ENCODE measurements around the gene NBEA.
A peak's percentile ranks its signal among the peaks of the same experiment; 100 is the strongest.

The NBEA gene

GRCh38 chr13:35285677-35286076, 343.6 kb downstream of the NBEA start:
- no peak for DNase-seq (ENCODE audit: low read depth)

DNA sequence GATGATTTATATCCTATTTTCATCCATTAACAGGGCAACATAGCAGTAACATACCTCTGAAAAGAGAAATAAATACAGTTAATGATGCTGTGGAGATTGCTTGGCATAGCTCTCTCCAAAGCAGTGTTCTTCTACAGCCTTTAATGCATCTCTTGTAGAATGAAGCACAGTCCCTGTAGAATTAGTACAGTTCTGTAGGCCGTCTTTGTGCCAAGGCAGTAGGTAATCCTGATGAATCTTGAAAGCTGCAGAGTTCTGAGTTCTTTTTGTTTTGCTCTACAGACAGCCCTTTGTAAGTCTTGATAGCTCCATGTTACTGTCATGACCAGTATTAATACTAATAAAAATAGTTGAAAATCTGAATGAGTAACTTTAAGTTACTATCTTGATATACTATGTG, 350.3 kb downstream of the NBEA start:
- DNase-seq (ENCODE audit: low read depth), result no peak

DNA sequence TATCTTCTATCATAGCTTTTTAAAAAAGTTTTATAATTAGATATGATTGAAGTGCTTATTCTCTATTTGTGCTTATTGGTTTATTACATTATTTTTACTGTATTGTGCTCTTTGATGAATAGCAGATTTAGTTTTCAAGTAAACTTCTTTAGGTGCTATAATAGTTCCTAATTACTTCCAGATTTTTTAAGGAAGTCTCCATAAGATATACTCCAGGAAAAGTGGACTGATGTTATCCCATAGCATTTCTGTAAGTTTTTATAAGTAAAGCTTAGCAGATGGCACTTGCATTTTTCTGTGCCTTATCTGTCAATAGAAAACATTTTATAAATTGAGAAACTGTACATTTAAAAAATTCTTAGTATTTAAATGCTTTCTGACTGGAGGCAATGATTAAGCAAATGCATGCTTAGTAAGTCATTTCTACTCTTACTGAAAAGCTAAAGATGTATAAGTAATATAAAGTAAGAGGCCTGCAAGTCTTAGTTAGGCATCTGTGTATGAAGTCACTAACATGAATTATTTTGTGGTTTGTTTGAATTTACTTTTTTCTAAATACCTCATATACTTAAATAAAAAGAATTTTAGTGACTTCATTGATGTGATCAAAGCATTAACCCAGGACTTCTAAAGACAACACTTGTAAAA, 351.6 kb downstream of the NBEA start:
- DNase-seq (ENCODE audit: low read depth), result no peak

- DNase-seq (ENCODE audit: low read depth), result no peak
Measured at GRCh38 chr13:35309706-35310105, 367.6 kb downstream of the NBEA start.

DNA sequence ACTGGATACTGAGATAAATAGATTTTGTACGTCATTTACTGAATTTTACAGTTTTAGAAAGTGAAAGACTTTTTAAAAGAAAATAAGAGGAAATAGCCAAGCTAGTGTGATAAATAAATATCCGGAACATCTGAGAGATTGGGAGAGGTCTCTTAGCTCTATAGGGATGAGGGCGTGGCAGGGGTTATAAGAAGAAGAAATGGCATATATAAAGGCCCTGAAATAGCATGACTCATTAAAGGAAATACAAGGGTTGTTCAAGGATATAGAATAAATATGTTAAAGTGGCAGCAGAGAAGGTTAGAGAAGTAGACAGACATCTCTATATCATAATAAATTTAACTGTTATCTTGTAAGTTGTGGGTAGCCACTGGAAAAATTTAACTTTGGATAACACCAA, 390.1 kb downstream of the NBEA start:
- DNase-seq (ENCODE audit: low read depth), result no peak

- DNase-seq (ENCODE audit: low read depth), result no peak
Measured at GRCh38 chr13:35333157-35333556, 391.1 kb downstream of the NBEA start.

- DNase-seq (ENCODE audit: low read depth), result no peak
Measured at GRCh38 chr13:35342440-35342839, 400.4 kb downstream of the NBEA start.

- DNase-seq (ENCODE audit: low read depth), result no peak
Measured at GRCh38 chr13:35343417-35343816, 401.3 kb downstream of the NBEA start.

- no peak for DNase-seq (ENCODE audit: low read depth)
Measured at GRCh38 chr13:35345992-35346391, 403.9 kb downstream of the NBEA start.

- DNase-seq (ENCODE audit: low read depth), result no peak
Measured at GRCh38 chr13:35346494-35346893, 404.4 kb downstream of the NBEA start.

DNA sequence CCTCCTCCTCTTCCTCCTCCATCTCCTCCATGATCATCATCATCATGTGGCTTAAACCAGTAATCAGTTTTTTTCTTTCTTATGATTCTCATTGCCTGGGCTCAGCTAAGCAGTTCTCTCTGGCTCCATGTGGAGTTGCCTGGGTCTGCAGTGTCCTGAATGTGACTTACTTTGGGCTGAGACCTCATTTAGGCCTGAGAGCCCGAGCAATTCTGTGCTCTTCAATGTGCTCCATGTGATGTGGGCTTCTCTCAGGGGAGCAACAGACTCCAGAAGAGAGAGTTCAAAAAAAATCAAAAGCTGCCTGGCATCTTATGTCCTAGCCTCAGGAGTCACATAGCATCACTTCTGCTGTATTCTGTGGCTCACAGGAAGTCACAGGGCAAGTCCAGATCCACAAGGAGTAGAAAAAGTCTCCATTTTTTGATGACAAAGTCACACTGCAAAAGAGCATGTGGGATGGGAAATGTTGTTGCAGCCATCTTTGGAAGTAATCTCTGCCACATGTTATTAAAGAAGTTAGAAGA, 405.7 kb downstream of the NBEA start:
- DNase-seq (ENCODE audit: low read depth), result no peak

DNA sequence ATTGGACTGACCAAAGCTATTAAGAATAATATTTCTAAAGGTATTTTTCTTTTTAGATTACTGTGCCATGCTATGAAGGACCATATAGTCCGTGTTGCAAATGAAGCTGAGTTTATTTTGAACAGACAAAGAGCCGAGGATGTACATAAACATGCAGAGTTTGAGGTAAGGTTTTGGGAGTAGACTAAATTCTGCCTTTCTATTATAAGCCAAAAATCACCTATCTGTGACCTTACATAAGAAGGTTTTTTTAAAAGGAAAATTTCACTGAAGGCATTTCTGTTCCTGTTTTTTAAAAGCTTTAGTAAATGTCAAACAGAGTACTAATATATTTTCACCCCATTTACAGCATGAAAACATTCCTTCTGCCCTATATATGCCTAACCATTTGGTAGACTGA, 407.0 kb downstream of the NBEA start:
- DNase-seq (ENCODE audit: low read depth), result no peak

DNA sequence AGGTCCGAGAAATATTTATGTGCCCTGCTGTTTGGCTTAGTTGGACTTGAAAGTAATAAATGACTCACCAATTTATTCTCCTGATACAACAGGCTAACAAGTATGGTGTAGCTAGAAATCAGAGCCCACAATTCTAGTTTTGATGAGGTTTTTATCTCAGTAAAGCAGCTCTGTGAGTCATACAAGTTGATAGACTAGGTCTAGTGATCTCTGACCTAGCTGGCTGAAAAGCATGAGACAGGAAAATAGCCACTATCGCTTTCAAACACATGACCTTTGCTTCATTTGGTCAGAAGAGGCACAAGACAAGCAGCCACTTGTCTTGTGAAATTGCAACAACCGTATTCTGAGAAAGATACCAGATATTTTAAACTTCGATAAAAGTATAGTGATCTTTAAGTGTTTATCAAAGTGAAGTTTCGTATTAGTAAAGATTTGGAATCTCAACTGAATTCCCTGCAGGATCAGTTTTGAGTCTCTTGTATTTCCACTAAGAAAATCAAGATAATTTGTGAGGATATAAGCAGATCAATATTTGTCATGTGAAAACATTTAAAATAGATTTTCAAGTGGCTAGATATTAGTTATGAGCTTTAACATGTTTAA, 407.7 kb downstream of the NBEA start:
- peak; percentile 7 for DNase-seq (ENCODE audit: low read depth)

DNA sequence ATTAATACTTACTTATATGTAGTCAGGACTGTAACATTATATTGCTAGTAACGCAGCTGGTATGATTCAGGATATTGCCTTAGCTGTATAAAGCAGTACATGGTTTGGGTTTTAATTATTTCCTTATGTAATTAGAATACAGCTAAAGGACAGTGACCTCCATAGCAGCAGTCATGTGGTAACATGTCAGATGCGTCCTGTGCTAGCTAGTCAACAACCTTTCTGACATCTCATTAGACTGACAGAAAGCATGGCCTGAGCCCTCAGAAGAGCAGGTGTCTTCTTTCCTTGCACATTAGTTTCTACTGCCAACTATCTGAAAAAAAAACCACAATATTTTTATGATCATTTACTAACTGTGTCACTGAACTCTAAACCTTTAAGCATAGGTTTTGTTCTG, 412.2 kb downstream of the NBEA start:
- DNase-seq (ENCODE audit: low read depth), result no peak

DNA sequence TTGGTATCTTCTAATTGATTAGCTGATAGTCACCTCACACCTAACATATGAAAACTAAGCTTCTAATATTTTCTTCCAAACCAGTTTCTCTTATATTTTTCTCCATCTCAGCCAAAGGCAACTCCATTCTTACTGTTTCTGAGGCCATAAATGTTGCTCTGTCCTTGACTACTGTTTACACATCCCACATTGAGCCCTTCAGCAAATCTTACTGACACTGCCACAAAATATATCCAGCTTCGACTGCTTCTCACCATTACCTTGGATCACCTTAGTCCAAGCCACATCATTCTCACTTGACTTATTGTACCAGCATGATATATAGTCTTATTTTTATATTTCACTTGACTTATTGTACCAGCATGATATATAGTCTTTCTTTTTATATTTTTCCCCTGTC, 412.8 kb downstream of the NBEA start:
- DNase-seq (ENCODE audit: low read depth), result no peak

GRCh38 chr13:35356572-35356971, 414.5 kb downstream of the NBEA start:
- DNase-seq (ENCODE audit: low read depth), result no peak

DNA sequence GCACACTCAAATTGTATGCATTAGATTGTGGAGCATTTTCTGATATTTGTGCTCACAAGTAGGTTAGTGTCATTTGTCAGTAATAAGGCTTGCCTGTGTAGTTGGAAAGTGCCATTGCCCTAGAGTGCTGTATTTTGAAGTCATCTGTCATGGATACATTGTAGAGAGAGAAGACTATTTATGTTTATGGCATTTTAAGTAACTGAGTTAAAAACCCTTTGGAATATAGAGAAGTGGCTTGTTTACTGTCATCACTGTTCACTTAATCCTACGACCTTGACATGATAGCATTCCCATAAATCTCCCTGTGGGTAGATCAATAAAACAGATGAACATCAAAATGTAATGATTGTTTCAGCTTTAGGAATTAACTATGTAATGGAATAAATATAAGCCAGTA, 423.8 kb downstream of the NBEA start:
- no peak for DNase-seq (ENCODE audit: low read depth)

DNA sequence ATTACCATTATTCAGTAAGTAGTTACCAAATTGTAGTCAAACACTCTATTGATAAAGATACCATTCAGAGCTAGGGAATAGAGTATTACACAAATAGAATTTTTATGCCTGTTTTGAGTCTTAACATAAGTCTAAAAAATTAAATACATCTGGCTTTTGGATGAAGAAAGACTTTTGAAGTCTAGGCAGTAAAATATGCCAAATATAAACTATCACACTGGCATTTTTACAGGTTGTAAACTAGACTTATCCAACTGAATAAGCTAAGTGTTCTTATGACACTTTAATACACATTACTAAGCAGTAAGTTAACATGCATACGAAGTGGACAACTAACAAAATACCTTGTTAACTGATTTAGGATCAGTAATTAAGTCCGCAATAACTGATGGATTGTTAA, 425.5 kb downstream of the NBEA start:
- no peak for DNase-seq (ENCODE audit: low read depth)

DNA sequence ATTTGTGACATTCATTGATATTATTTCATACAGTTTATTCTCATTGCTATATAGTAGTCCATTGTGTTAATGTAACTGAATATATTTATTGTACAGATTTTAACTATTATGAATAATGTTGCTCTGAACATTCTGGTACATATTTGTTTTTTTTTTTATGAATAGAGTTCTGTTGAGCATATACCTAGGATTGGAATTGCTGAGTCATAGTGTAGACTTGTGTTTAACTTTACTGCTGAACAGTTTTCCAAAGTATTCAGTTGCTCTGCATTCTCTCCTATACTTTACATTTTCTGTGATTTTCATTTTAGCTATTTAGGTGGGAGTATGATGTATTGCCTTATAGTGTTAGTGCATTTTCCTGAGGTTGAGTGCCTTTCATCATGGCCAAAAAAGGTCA, 436.9 kb downstream of the NBEA start:
- DNase-seq (ENCODE audit: low read depth), result peak; percentile 1

DNA sequence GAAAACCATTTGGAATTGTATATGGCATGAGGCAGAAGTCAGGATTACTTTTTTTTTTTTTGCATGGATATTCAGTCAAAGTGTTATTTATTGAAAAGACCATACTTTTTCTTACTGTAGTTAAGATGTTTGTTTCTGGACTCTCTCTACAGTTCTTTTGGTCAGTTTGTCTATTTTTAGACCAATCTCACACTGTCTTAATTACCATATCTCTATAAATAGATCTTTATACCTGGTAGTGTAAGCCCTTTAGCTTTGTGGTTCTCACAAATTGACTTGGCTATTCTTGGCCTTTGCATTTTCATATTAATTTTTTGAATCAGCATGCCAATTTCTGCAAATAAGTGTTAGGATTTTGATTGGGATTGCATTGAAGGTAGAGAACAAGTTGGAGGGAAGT, 437.6 kb downstream of the NBEA start:
- DNase-seq (ENCODE audit: low read depth), result no peak

DNA sequence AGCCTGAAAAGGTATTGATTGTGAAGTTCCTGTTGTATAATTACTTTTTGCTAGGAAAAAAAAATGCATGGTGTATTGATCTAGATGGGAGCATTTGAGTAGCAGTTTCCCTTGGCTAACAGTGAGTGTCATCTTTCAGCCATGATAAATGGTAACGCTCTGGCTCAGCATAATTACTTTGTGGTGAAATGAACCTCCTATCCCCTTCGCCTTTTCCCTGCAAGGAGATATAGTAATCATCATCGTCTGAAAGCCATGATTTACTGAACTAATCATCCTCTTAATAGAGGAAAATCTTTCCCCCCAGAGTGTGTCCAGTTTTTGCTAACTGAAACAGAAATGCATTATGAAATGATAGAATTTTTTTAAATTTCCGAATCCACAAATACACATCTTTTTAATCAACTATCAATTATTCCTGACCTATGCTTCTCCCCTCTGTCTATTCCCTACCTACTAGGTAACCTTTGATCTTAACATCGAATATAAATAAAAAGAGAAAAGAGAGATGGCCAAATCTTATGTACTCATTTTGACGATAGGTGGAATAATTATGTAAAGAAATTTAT, 445.7 kb downstream of the NBEA start:
- DNase-seq (ENCODE audit: low read depth), result no peak

- DNase-seq (ENCODE audit: low read depth), result no peak
Measured at GRCh38 chr13:35388441-35389355, 446.6 kb downstream of the NBEA start.

- no peak for DNase-seq (ENCODE audit: low read depth)
Measured at GRCh38 chr13:35389535-35389934, 447.5 kb downstream of the NBEA start.
